ENCODE results near the gene TPD52L2. TPM values are rescaled to one million over a fixed set of nuclear protein-coding genes. Genes with fewer than 3 reads are reported as not detected.
"Not testable (repeated sequence)": the region's sequence is repeated elsewhere in the genome, so short reads cannot be mapped to it uniquely, and the experiment has no call there.

The TPD52L2 gene
- total RNA-seq, 1 donor from 2014 or later, result 57.4 TPM

GRCh38 chr20:63877755-63878470 is 12.8 kb downstream of the TPD52L2 start:
- peaks cover 2% of the 10 kb centered on the region for H3K36me3 Mint-ChIP-seq (ENCODE audit: low read depth)
- H3K27ac Mint-ChIP-seq (ENCODE audit: unreplicated experiment), result no peak overlapping the region
- no peak overlapping the region for H3K4me3 Mint-ChIP-seq
- DNase-seq (ENCODE audit: low read depth, low spot score), result no peak
- no peaks in the 10 kb centered on the region for H3K4me1 Mint-ChIP-seq
- no peaks in the 10 kb centered on the region for H3K27me3 Mint-ChIP-seq (ENCODE audit: low read depth)
- TF ChIP-seq CTCF (conservative IDR thresholded peaks at IDR 0.05), result no peak
- H3K9me3 Mint-ChIP-seq, result no peaks in the 10 kb centered on the region

GRCh38 chr20:63878899-63879663 is 14.0 kb downstream of the TPD52L2 start:
- no peaks in the 10 kb centered on the region for H3K36me3 Mint-ChIP-seq (ENCODE audit: low read depth)
- no peak for TF ChIP-seq CTCF (conservative IDR thresholded peaks at IDR 0.05)
- H3K27me3 Mint-ChIP-seq (ENCODE audit: low read depth), result no peaks in the 10 kb centered on the region
- no peak overlapping the region for H3K4me3 Mint-ChIP-seq
- no peaks in the 10 kb centered on the region for H3K9me3 Mint-ChIP-seq
- H3K4me1 Mint-ChIP-seq, result no peaks in the 10 kb centered on the region
- H3K27ac Mint-ChIP-seq (ENCODE audit: unreplicated experiment), result no peak overlapping the region
- no peak for DNase-seq (ENCODE audit: low read depth, low spot score)

GRCh38 chr20:63880901-63881300 is 15.8 kb downstream of the TPD52L2 start:
- H3K36me3 Mint-ChIP-seq (ENCODE audit: low read depth); H3K9me3 Mint-ChIP-seq; DNase-seq (ENCODE audit: low read depth, low spot score); H3K4me3 Mint-ChIP-seq; H3K27me3 Mint-ChIP-seq (ENCODE audit: low read depth); H3K27ac Mint-ChIP-seq (ENCODE audit: unreplicated experiment); H3K4me1 Mint-ChIP-seq: not testable (repeated sequence)

- Mint-ChIP-seq H3K27ac (ENCODE audit: unreplicated experiment) (no peak overlapping the region), H3K27me3 (ENCODE audit: low read depth) (no peaks in the 10 kb centered on the region), H3K36me3 (ENCODE audit: low read depth) (no peaks in the 10 kb centered on the region), H3K9me3 (no peaks in the 10 kb centered on the region), H3K4me1 (no peaks in the 10 kb centered on the region), H3K4me3 (no peak overlapping the region)
- no peak for TF ChIP-seq CTCF (conservative IDR thresholded peaks at IDR 0.05)
- DNase-seq (ENCODE audit: low read depth, low spot score), result no peak
These were observed 16.6 kb downstream of the TPD52L2 start for GRCh38 chr20:63881451-63882226.

GRCh38 chr20:63882257-63883200 is 17.5 kb downstream of the TPD52L2 start:
- peaks cover 2% of the 10 kb centered on the region for H3K36me3 Mint-ChIP-seq (ENCODE audit: low read depth)
- no peak for TF ChIP-seq CTCF (conservative IDR thresholded peaks at IDR 0.05)
- no peaks in the 10 kb centered on the region for H3K27me3 Mint-ChIP-seq (ENCODE audit: low read depth)
- no peak overlapping the region for H3K27ac Mint-ChIP-seq (ENCODE audit: unreplicated experiment)
- no peak for DNase-seq (ENCODE audit: low read depth, low spot score)
- H3K9me3 Mint-ChIP-seq, result no peaks in the 10 kb centered on the region
- no peak overlapping the region for H3K4me3 Mint-ChIP-seq
- H3K4me1 Mint-ChIP-seq, result no peaks in the 10 kb centered on the region
